Right atrium auricular region (tissue), 2 donors: ENCODE results near the gene ACACB. TPM values are rescaled to one million over a fixed set of nuclear protein-coding genes. Genes with fewer than 3 reads are reported as not detected.

Experiments used
- DNase-seq: peaks from one replicate; pipeline ENCODE4 v3.0.0-alpha.2; 2019; ENCODE audit warnings: low spot score
- H3K27ac ChIP-seq, 2 donors: fragments of 200-600 bp; sonication (generic); 1 replicate in 1 of 2; 2 replicates in 1 of 2; pipeline ENCODE4 v1.5.1; 2016 to 2019
- H3K27me3 ChIP-seq, 2 donors: fragments of 200-600 bp; sonication (generic); one replicate each; pipeline versions ENCODE4 v1.5.1 to v1.6.0; 2017 to 2019
- H3K36me3 ChIP-seq: fragments of 200-600 bp; sonication (generic); one replicate; pipeline ENCODE4 v1.5.1; 2016
- H3K4me1 ChIP-seq, 2 donors: fragments of 200-600 bp; sonication (generic); one replicate each; pipeline versions ENCODE4 v1.5.1 to v1.6.0; 2017 to 2019
- H3K4me3 ChIP-seq, 2 donors: fragments of 200-600 bp; sonication (generic); 1 replicate in 1 of 2; 2 replicates in 1 of 2; pipeline ENCODE4 v1.5.1; 2017 to 2019; ENCODE audit warnings: mild to moderate bottlenecking in 1 of 2, moderate library complexity in 1 of 2
- H3K9me3 ChIP-seq, 2 donors: fragments of 200-600 bp; sonication (generic); one replicate each; pipeline ENCODE4 v1.5.1; 2019
- total RNA-seq, 2 donors: library from RNA; depleted of rRNA; stranded (reverse); fragments of >200 nt; gene quantifications; one replicate each; pipeline ENCODE4 v1.1.0, GENCODE V29; 2016
- TF ChIP-seq, protein P1 (sequence below), 2 donors: fragments of 200-600 bp; sonication (generic); IDR thresholded peaks; one replicate each; pipeline ENCODE4 v1.5.1; 2019; ENCODE audit warnings: antibody characterized with exemption in 2 of 2

The ACACB gene
- total RNA-seq, 2 donors from 2014 or later: 76.8 to 104 TPM

- TF ChIP-seq, protein P1, sequence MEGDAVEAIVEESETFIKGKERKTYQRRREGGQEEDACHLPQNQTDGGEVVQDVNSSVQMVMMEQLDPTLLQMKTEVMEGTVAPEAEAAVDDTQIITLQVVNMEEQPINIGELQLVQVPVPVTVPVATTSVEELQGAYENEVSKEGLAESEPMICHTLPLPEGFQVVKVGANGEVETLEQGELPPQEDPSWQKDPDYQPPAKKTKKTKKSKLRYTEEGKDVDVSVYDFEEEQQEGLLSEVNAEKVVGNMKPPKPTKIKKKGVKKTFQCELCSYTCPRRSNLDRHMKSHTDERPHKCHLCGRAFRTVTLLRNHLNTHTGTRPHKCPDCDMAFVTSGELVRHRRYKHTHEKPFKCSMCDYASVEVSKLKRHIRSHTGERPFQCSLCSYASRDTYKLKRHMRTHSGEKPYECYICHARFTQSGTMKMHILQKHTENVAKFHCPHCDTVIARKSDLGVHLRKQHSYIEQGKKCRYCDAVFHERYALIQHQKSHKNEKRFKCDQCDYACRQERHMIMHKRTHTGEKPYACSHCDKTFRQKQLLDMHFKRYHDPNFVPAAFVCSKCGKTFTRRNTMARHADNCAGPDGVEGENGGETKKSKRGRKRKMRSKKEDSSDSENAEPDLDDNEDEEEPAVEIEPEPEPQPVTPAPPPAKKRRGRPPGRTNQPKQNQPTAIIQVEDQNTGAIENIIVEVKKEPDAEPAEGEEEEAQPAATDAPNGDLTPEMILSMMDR (IDR thresholded peaks at IDR 0.05): no peak
- H3K4me1 ChIP-seq: peaks cover 0 to 55% of the 10 kb centered on the region in 2 donors
Measured at GRCh38 chr12:109110988-109111495, 5.3 kb upstream of the ACACB start.

GRCh38 chr12:109112720-109113465 is 3.5 kb upstream of the ACACB start:
- H3K4me3 ChIP-seq: no peak overlapping the region
- H3K4me1 ChIP-seq: peaks cover 0 to 73% of the 10 kb centered on the region in 2 donors
- TF ChIP-seq, protein P1 (IDR thresholded peaks at IDR 0.05): no peak
- no peaks in the 10 kb centered on the region for H3K27me3 ChIP-seq
- H3K36me3 ChIP-seq: peaks cover 7% of the 10 kb centered on the region
- no peaks in the 10 kb centered on the region for H3K9me3 ChIP-seq
- H3K27ac ChIP-seq: peak overlapping the region; percentile 94 to 95
- DNase-seq: no peak

More at GRCh38 chr12:109110988-109111495, 5.3 kb upstream of the ACACB start:
- H3K9me3 ChIP-seq: no peaks in the 10 kb centered on the region
- no peaks in the 10 kb centered on the region for H3K27me3 ChIP-seq
- peaks cover 16% of the 10 kb centered on the region for H3K36me3 ChIP-seq
- peak overlapping the region; percentile 94 to 95 for H3K27ac ChIP-seq
- H3K4me3 ChIP-seq: peak overlapping the region; percentile 49 to 60
- DNase-seq: peak; percentile 91

DNA sequence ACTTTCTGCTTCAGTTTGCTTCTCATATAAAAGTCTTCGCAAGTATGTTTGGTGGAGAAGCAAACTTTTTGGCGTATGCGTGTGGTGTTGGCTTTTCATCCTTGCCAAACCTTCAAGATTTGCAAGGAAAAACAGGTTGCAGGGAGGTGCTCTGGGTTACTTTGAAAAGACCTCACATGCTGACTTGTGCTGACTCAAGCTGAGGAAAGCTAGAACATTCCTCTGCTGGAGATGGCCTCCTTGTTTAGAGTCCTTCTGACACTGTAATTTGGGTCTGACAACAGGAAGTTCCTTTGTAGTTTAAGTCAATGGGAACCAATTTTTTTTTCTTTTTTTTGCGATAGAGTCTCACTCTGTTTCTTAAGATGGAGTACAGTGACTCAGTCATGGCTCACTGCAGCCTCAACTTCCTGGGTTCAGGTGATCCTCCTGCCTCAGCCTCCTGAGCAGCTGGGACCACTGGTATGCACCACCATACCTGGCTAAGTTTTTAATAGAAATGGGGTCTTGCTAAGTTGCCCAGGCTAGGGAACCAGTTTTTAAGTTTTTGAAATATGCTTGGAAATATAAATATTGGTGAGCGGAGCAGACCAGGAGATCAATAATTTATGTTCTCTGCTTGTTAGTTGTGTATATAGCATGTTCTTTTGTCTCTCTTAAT is 2.6 kb upstream of the ACACB start:
- H3K4me1 ChIP-seq: peaks cover 0 to 80% of the 10 kb centered on the region in 2 donors
- no peaks in the 10 kb centered on the region for H3K9me3 ChIP-seq
- TF ChIP-seq, protein P1 (IDR thresholded peaks at IDR 0.05): no peak
- DNase-seq: no peak
- H3K27ac ChIP-seq: peak overlapping the region; percentile 94 to 95
- no peaks in the 10 kb centered on the region for H3K27me3 ChIP-seq
- no peak overlapping the region for H3K4me3 ChIP-seq
- peaks cover 2% of the 10 kb centered on the region for H3K36me3 ChIP-seq

DNA sequence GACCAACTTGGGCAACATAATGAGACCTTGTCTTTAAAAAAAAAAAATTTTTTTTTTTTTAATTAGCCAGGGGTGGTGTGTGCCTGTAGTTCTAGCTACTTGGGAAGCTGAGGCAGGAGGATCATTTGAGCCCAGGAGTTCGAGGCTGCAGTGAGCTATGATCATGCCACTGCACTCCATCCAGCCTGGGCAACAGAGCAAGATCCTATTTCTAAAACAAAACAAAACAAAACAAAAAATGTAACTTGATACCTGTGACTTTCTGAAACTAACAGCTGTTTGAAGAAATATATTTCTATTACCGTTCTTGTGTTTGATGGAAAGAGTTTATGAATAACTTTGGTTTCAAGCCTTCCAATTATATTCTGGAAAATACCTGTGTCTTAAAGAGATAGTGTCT is 1.7 kb upstream of the ACACB start:
- Histone ChIP-seq H3K27ac (peak overlapping the region; percentile 94 to 95), H3K27me3 (no peaks in the 10 kb centered on the region), H3K4me1 (peaks cover 0 to 87% of the 10 kb centered on the region in 2 donors), H3K36me3 (no peaks in the 10 kb centered on the region), H3K4me3 (no peak overlapping the region), H3K9me3 (no peaks in the 10 kb centered on the region)
- TF ChIP-seq, protein P1 (IDR thresholded peaks at IDR 0.05): no peak
- DNase-seq: no peak

GRCh38 chr12:109115404-109115757 is 1.0 kb upstream of the ACACB start:
- H3K27me3 ChIP-seq: no peaks in the 10 kb centered on the region
- TF ChIP-seq, protein P1 (IDR thresholded peaks at IDR 0.05): no peak
- no peaks in the 10 kb centered on the region for H3K36me3 ChIP-seq
- no peaks in the 10 kb centered on the region for H3K9me3 ChIP-seq
- H3K27ac ChIP-seq: peak overlapping the region; percentile 94 to 95
- peaks cover 0 to 90% of the 10 kb centered on the region in 2 donors for H3K4me1 ChIP-seq
- DNase-seq: no peak
- no peak overlapping the region for H3K4me3 ChIP-seq
